GM10266 (cell line): ENCODE results near the gene SMARCAL1.
A peak's percentile ranks its signal among the peaks of the same experiment; 100 is the strongest.
"Not testable (repeated sequence)": the region's sequence is repeated elsewhere in the genome, so short reads cannot be mapped to it uniquely, and the experiment has no call there.

ENCODE experiments used
- DNase-seq: peaks from one replicate; pipeline ENCODE4 v3.0.0; 2012; ENCODE audit errors: extremely low spot score
- CTCF ChIP-seq: IDR thresholded peaks from 2 replicates; pipeline ENCODE4 v1.5.1; 2012; ENCODE audit warnings: mild to moderate bottlenecking, low read depth; ENCODE audit not compliant: control insufficient read depth, insufficient read depth; ENCODE audit errors: missing control alignments

Gene SMARCAL1

GRCh38 chr2:216370961-216371712, 41.1 kb upstream of the SMARCAL1 start:
- TF ChIP-seq CTCF: no peak
- DNase-seq: peak; percentile 34

- peak; percentile 65 for DNase-seq
- TF ChIP-seq CTCF: no peak
Measured at GRCh38 chr2:216371721-216372702, 40.3 kb upstream of the SMARCAL1 start, which contains the start of gene MARCHF4. MARCHF4 (minus strand) TSS chr2:216372483; CDS start chr2:216370260, 2,223 bp downstream.

GRCh38 chr2:216372761-216373291, 39.5 kb upstream of the SMARCAL1 start:
- DNase-seq: no peak
- TF ChIP-seq CTCF: no peak

GRCh38 chr2:216373896-216374295, 38.4 kb upstream of the SMARCAL1 start:
- TF ChIP-seq CTCF: no peak
- DNase-seq: no peak

- no peak for DNase-seq
- no peak for TF ChIP-seq CTCF
Measured at GRCh38 chr2:216375286-216375685, 37.0 kb upstream of the SMARCAL1 start.

- no peak for DNase-seq
- no peak for TF ChIP-seq CTCF
Measured at GRCh38 chr2:216379977-216380376, 32.3 kb upstream of the SMARCAL1 start.

- DNase-seq: not testable (repeated sequence)
Measured at GRCh38 chr2:216384409-216384808, 27.9 kb upstream of the SMARCAL1 start.
